Activated CD8-positive, alpha-beta memory T cell treated with anti-CD3 and anti-CD28 coated beads, Interleukin-2, amount 50 U/mL, for 1 hour (primary cell): Measurements from ENCODE around the gene OSBPL2.

Source experiments
- DNase-seq: peaks from one replicate; pipeline ENCODE4 v3.0.0-alpha.2; 2020; ENCODE audit errors: extremely low read depth

OSBPL2 gene

GRCh38 chr20:62206388-62206775 lies 31.9 kb upstream of the OSBPL2 start:
- DNase-seq: no peak

- DNase-seq: no peak
Observed at GRCh38 chr20:62208061-62208794, 30.1 kb upstream of the OSBPL2 start.

- DNase-seq: no peak
Observed at GRCh38 chr20:62208795-62209755, 29.2 kb upstream of the OSBPL2 start.

GRCh38 chr20:62209850-62210495 lies 28.3 kb upstream of the OSBPL2 start:
- DNase-seq: no peak

GRCh38 chr20:62210496-62210855 lies 27.8 kb upstream of the OSBPL2 start:
- DNase-seq: no peak

GRCh38 chr20:62211216-62211615 lies 27.1 kb upstream of the OSBPL2 start:
- DNase-seq: no peak

- DNase-seq: no peak
Observed at GRCh38 chr20:62211769-62212288, 26.5 kb upstream of the OSBPL2 start.

GRCh38 chr20:62212299-62212698 lies 26.0 kb upstream of the OSBPL2 start:
- DNase-seq: no peak

GRCh38 chr20:62214067-62214466 lies 24.3 kb upstream of the OSBPL2 start:
- no peak for DNase-seq

- no peak for DNase-seq
Observed at GRCh38 chr20:62215020-62215990, 23.0 kb upstream of the OSBPL2 start.

- no peak for DNase-seq
Observed at GRCh38 chr20:62215991-62216635, 22.2 kb upstream of the OSBPL2 start.

- no peak for DNase-seq
Observed at GRCh38 chr20:62216636-62217566, 21.4 kb upstream of the OSBPL2 start.

- DNase-seq: no peak
Observed at GRCh38 chr20:62217913-62218773, 20.2 kb upstream of the OSBPL2 start.

GRCh38 chr20:62219101-62219991 lies 19.0 kb upstream of the OSBPL2 start:
- no peak for DNase-seq

GRCh38 chr20:62219992-62220665 lies 18.2 kb upstream of the OSBPL2 start, which contains the start of gene HRH3:
Gene HRH3, minus strand, starts transcription at chr20:62220278. Its CDS starts 308 bp downstream, at chr20:62219970.
- DNase-seq: no peak

GRCh38 chr20:62220666-62221568 lies 17.4 kb upstream of the OSBPL2 start:
- DNase-seq: no peak
